HG02798 (cell line): ENCODE measurements around the gene VILL.

Experiments
- ATAC-seq: cut with Tn5 transposase; IDR thresholded peaks from one replicate; pipeline ENCODE4 v1.9.1; 2021; ENCODE audit warnings: mild to moderate bottlenecking; ENCODE audit not compliant: unreplicated experiment, poor library complexity

The VILL gene

DNA sequence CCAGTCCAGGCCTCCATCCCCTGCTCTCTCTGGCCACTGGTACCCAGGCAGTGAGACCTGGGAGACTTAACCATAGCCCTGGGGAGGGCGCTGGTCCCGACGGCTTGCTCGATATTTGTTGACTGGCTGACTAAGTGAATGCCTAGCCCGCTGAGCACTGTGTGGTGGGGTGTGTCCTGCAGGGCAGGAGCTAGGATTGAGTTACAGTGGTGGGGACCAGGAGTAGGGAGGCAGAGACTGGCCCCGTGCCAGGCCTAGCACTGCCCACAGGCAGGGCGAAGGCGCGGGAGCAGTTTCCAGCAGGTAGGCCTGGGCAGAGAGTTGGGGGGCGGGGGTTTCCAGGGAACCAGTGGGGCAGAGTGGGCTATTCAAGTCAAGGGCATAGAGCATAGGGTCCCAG lies at the start of gene VILL:
Gene VILL, plus strand, starts transcription at position 260 of the 400 bp plus-strand sequence. CDS start 2,887 bp downstream, outside the sequence.
- no peak for ATAC-seq

DNA sequence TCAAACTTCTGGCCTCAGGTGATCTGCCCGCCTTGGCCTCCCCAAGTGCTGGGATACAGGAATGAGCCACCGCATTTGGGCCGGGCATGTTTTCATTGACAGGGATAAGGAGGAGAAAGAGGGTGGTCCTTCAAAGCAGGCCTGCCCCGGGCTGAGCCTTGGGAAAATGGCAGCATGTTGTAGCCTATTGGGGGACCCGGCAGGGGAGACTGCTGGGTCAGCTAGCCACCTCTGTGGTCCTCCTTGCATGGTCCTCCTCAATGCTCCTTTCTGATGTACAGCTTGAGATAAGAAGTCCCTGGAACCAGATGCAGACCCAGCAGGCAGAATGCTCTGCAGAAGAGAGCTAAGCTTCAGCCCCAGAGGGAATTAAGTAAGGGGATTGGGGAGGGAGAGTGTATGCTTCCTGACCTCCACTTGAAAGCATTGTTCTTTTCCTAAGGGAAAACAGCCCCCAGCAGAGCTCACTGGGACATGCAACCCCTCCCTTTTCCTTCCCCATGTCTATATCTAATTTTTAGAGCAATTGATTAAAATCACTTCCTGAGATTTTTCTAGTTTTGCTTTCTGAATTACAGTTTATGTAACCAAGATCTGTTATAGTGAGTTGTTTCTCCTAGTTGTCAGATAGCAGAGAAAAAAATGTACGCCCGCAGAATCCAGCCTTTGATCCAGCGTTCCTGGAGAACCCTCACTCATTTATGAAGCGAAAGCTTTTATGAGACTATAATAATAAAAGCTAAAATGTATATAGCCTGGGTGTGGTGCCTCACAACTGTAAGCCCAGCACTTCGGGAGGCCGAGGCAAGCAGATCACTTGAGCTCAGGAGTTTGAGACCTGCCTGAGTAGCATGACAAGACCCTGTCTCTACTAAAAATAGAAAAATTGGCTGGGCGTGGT lies 48.7 kb upstream of the VILL start:
- ATAC-seq: no peak

DNA sequence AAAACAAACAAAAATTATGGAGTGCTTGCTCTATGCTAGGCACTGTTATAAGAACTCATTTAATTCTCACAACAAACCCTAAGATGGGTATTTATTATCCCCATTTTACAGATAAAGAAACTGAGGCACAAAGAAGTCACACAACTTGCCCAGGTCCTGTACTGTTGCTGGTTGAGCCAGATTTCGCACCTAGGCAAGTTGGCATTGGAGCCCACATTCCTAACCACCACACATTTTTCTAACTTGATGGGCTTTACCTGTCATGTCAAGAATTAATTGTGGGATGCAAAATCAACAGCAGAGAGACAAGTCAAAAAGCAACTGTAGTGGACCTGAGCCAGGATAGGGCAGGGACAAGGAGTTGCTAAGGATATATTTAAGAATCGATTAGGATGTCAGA lies 47.9 kb upstream of the VILL start:
- no peak for ATAC-seq

DNA sequence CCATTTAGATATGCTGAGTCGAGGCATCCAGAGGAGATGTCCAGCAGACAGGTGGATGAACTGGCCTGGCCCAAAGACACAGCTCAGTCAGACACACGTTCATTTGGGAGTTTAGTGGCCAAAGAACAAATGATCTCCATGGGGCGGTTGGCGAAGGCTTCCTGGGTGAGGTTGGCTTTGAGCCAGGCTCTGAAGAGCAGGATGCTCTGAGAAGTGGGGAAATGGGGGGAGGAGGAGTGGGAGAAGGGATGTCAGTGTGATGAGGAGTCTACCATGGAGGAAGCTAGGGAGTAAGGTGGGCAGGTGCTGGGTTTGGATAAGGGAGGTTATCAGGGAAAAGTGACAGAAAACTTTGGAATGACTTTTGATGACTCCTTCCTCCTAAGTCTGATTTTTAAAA lies 47.5 kb upstream of the VILL start:
- no peak for ATAC-seq

DNA sequence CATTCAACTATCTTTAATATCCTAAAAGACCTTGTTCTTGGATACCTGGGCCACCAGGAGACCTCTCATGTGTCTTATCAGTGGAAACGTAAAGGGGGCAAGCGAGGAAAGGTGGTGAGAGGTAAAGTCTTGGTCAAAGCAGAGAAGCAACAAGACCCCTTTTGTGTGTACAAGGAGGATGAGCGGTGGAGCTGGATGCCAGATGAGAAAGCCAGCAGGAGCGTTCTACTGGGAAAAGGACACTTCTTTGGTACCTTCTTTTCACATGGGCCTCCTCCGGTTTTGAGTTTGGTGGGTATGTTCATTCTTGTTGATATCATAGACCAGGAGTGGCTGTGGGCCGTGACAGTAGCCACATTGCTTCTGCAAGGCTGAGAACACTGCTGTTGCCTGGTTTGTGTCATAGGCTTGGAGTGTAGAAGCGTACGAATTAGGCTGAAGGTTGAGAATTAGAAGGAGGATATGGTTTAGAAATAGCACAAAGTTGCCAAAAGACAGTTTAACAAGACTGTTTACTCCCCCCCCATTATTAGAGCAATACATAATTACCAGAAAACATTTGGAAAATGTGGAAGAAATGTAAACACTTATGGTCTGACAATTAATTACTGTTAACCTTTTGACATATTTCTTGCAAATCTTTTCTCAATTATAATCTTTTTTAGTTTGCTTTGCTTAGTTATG lies 46.8 kb upstream of the VILL start:
- ATAC-seq: no peak

DNA sequence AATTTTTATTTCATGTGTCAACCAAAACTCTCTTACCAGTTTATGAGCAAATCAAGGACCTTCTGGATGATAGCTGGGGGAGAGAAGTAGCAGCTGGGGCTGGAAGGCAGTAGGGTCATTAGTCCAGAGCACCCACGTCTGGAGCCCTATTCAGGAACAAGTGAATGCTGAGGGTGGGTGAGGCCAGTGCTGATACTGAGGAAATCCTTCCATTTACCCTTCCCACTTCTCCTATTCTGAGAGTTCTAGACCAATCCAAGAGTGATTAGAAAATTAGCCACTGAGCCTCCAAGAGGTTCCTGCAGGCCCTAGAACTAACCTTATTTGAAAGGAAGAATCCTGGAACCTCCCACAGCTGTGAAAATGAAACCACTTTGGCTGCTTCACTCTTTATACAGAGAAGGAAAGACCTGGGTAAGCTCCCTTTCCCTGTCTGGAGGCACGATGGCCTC lies 46.2 kb upstream of the VILL start:
- ATAC-seq: no peak

DNA sequence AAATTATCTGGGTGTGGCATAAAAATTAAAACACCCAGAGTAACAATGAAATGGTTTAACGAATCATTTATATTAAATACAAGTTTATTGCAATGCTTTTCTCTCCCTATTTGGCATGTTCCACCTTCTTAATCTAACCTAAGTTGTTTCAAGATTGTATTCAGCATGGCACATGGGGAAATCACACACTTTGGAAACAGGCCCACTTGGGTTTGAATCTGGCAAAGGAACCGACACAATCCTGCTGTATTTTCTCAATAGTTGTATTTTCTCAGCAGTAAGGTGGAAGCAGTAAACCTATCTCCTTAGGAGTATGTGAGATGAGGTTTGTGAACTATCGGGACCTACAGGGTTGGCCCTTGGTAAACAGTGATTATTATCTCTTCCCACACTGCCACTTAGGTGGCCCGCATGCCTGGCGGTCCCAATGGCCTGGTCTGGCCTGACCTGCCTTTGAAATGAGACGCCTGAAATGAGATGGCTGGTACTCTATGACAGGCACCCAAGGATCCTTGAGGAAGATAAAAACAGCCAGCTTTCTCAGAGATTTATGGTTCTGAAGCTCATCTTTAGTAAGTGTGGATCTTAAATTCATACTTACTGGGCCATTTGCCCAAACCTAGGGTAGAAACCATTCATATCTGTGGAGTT lies 45.3 kb upstream of the VILL start:
- no peak for ATAC-seq

DNA sequence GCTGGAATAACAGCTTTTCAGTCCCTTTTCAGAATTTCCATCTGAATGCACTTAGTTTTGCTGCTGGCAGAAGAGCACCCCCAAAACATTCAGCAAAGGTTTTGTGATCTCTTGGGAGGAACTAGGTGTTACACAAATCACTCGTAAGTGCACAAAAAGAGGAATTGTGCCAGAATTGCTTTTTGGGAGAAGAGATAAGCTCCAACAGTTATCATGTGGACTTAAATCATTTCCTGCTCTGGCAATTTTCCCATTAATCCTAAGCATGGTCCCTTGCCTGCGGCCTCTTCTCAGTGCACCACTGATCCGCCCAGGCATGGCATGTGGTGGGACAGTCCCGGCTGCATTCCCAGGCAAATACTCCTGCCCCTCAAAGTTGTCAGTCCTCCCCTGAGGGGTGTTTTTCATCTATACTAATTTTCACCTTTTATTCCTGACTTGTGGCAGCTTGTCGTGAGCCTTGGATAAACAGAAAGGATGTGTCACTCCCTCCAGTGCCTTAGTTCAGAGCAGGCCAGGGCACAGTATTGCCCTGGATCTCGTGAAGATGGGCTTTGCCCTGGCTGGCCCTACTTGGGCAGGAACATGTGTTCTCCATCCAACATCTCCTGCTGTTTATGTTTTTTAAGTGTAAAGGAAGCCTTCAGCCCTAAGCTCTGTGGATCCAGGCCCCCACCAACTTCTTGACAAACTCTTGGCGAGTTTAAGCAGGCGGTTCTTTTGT lies 44.6 kb upstream of the VILL start:
- ATAC-seq: no peak

DNA sequence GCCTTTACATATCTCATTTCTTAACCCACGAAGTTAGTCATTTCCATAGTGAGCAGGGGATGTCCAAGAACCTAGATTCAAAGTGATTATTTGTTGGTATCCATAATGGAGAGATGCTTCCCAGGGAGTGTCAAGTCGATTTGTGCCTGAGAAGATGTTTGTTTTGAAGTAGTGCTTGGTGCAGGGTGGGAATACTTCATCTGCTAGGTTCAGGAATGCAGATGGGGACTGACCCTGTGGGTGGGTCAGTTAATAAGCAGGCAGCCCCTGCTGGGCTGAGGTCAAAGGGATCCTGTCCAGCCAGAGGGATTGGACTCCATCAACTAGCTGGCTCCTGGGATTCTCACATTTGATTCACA lies 44.1 kb upstream of the VILL start:
- ATAC-seq: no peak

DNA sequence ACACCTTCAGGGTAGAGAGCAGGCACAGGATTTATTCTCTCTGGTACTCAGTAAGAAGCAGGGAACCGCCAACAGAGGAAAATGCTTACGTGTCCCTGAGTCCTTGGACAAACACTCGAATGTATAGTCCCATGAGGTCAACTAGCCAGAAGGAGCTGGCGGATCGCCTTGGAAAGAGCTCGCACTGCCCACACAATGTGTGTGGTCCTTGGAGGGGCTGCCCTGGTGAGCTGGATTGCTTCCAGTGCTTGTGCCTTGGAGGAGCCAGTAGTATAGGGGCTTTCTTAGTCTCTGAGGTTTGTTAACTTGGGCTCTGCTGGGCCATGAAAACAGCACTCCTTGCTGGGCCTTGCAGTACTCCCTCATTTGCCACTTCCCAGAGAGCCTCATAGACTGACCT lies 40.7 kb upstream of the VILL start:
- ATAC-seq: no peak

DNA sequence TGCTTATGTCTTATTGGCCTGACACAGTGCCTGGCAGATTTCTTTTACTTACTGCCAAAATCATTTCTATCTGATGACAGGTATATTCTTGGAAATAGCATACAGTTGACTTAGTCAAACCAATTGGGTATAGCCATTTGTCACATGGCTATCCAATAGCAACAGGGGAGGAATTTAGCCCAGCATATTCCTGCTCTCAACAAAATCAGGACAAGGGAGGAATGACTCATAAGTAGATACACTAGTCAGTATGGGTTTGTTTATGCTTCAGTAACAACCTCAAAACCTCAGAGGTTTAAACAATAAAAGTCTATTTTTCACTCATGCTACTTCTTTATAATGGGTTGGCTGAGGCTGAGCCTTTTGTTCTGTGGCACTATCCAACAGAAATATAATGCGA lies 38.0 kb upstream of the VILL start:
- no peak for ATAC-seq

DNA sequence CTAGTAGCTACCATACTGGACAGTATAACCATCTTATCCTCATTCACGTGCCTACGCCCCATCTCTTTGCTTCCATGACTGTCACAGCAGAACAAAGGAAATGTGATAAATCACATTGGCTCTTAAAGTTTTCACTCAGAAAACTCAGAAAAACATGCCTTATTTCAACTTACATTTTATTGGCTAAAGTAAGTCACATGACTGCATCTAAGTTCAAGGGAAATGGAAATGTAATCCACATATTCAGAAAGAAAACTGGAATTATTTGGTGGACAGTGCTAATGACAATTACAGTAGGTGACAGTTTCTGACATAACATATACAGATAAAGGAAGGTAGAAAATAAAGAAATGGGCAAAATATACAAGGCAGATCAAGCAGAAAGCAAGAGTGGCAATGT lies 37.4 kb upstream of the VILL start:
- no peak for ATAC-seq

DNA sequence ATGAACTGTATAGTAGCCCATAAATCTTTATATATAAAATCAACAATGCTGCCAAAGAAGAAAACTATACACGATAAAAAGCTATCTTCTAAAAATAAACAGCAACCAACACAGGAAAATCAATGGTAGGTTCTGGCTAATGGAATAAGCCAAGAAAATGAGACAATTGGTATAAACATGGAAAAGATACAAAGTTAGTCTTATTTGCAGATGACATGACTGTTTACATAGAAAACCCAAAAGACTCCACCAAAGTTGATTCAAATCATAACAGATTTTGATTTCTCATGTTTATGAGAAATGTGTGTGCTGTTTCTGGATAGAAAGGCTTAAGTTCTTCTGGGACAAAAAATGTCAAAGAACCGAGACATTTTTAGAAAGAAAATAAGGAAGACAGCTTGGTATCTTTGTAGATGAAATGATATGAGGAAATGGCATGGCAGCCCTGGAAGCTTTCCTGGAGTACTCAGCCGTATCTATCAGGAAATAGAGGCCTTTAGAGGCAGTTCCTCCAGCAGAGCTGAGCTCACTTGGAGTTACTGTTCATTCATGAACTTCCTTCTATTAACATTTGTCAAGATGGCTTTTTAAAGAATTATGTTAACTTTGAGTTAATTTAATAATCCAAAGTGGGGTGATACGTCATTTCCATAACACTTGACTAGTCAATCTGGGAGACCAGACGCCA lies 36.7 kb upstream of the VILL start:
- ATAC-seq: no peak

DNA sequence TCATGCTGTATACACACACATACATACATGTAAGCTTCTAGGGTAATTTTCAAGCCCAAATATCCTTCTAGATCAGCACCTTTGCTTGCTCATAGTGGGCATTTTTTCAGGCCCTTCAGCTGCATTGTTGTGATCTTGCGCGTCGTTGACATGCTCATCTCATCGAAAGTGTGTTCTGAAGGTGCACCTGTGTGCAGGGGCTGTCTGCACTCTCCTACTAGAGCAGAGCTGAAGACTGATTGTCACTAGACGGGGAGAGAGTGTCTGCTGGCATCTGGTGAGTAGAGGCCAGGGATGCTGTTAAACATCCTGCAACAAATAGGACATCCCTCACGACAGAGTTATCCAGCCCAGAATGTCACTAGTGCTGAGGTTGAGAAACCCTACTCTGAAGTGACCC lies 35.7 kb upstream of the VILL start:
- no peak for ATAC-seq

DNA sequence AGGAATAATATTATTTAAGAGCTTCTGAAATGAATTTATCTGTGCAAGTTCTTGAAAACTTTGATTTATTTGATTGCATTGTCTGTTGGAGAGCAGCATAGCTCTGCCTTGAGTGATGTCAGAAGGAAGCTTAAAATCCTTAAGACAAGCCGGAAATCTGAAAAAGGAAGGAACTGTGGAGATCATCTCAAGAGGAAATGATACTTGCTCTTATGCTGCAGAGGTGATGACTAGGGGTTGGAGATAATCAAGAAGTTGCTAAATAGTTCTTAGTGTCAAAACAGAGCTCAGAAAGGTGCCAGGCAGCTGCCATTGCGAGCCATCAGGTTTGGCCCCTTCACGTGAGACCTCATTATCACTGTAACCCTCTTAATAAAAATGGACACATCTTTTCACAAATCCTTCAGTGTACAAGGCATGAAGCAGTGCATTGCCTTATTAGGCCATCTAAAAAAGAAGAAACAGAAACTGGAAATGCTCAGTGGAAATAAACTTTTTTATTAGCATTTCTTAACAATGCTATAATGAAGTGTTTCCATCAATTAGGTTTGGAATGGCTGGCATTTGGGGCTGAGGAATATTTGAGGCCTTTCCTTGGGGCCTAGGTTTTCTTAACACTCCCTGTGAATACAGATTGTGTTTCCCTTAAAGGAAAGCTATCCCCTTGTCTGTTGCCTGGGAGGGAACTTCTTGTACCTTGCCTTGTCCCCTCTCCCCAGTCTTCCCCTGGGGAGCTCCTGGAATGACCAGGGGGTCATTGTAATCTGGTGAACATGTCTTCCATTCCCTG lies 34.5 kb upstream of the VILL start:
- ATAC-seq: no peak

DNA sequence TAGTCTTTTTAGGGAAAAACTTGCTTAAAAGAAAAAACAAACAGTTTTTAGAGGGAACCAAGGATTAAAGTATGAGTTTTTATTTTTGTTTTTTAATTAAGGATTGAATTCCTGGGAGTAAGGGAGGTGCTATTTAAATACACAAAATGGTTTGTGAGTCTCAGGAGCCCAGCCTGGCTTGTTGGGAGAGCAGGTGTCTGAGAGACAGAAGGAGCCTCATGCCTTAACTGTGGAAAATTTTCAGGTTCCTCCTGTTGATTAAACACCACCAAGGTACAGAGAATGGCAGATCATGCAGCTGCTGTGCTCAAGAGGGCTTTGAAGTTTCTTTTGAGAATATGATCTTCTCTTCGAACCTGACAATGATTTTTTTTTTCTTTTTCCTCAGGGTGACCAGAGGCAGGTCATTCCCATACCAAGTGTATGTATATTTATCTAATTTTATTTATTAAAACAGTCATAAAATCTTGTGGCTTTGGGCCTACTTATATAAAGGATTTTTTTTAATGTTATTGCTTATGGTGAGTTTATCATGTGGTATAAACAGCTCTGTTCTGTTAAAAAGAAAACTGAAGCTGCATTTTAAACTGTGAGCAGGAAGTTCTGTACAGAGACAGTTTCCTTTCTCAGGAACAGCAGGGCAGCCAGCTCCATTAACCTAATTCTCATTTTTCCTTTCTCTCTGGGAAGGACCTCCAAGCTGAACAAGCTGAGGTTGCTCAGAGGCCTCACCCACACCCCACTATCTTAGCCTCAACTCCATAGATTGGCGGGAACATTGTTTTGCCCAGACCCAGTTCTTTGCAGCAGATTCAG lies 33.7 kb upstream of the VILL start:
- ATAC-seq: no peak

DNA sequence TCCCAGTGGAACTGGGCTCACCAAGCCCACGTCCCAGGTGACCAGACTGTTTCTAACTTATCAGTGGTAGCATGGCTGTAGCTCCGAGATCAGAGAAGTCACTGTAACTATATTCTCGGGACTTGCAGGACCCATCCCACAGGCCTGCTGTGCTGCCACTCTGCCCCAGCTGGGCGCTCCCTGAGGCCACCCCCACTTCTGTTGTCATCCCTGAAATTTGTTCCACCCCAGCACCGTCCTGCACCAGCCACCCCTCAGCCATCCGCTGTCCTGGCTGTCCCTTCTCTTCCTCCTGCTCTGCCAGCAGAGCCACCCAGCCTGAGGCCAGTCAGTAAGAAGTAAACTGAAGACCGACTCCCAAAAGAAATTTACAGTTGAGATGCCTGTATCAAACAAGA lies 33.0 kb upstream of the VILL start:
- ATAC-seq: no peak

DNA sequence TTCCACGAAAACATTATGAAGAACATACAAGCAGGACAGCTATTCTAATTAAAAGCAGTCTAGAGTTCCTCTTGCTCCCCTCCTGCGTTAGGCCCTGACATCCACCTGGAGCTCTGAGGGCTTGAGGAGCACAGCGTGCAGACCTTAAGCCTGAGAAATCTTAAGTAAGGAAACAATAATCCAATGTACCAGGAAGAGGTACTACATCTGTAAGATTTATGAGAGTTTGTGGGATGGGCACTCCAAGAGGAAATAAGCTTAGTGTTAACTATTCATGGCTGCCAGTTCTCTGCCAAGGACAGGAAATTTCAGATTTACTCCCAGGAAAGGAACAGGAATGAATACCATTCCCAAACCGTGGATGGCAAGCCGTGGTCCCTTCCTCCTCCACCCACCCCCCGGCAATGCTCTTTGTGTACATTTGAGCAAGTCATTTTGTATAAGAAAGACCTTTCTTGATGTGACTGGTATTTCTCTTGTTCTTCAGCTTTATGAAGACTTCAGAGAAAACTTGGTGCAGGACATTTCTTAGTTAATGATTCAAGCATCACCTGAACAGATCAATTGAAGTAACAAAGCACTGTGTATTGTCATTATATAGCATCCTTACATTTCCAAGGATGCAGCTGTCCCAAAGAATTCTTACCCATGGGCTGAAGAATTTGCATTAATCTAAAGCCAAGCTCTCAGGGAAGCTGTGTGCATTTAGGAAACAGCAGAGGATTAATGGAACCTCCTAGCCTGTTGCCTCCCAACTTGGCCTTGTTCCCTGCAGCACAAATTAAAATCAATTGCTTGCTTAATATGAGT lies 28.8 kb upstream of the VILL start:
- ATAC-seq: no peak
